GM20431 (cell line): ENCODE measurements around the gene FZR1.
"Not testable (repeated sequence)": the region's sequence is repeated elsewhere in the genome, so short reads cannot be mapped to it uniquely, and the experiment has no call there.

Source experiments
- in situ Hi-C: fragments of 300-500 bp; cut with MseI, MboI; formaldehyde crosslinking; loops from one replicate; pipeline ENCODE4 v1.15.0; 2020; ENCODE audit warnings: low sequenced_read_pairs; ENCODE audit not compliant: unreplicated experiment

FZR1 gene

GRCh38 chr19:3584036-3584802 is 78.1 kb downstream of the FZR1 start:
- in situ Hi-C loops: not testable (repeated sequence)

- in situ Hi-C loops: no loop called here
Measured at GRCh38 chr19:3585301-3586126, 79.4 kb downstream of the FZR1 start, which contains the start of gene GIPC3. TSS of gene GIPC3 (plus strand) at chr19:3585478. CDS start at chr19:3585598, 120 bp downstream.

DNA sequence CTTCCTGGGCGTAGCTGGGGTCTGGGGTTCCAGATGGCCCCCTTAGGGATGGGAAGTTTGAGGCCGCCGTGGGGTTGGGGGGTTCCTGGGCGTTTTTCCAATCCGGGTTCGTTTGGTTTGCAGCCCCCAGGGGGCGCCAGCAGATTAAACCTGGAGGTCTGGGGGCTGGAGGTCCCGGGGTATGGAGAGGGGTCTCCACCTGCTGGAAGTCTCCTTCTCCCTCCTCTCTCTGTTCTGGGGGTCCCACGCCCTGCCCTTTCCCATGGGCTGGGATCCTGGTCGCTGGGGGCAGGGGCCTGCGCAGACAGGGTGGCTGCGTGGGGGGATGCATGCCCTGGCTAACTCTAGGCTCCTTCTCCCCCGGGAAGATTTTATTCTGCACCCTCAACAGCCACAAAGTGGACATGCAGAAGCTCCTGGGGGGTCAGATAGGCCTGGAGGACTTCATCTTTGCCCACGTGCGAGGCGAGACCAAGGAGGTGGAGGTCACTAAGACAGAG is 80.1 kb downstream of the FZR1 start:
- in situ Hi-C loops: no loop called here

- in situ Hi-C loops: no loop called here
Measured at GRCh38 chr19:3586707-3587346, 80.7 kb downstream of the FZR1 start.
